ENCODE results near the gene ASTL. TPM values are rescaled to one million over a fixed set of nuclear protein-coding genes. Genes with fewer than 3 reads are reported as not detected.

The ASTL gene
- total RNA-seq, 4 donors from 2014 or later = not detected

- TF ChIP-seq, protein P1, sequence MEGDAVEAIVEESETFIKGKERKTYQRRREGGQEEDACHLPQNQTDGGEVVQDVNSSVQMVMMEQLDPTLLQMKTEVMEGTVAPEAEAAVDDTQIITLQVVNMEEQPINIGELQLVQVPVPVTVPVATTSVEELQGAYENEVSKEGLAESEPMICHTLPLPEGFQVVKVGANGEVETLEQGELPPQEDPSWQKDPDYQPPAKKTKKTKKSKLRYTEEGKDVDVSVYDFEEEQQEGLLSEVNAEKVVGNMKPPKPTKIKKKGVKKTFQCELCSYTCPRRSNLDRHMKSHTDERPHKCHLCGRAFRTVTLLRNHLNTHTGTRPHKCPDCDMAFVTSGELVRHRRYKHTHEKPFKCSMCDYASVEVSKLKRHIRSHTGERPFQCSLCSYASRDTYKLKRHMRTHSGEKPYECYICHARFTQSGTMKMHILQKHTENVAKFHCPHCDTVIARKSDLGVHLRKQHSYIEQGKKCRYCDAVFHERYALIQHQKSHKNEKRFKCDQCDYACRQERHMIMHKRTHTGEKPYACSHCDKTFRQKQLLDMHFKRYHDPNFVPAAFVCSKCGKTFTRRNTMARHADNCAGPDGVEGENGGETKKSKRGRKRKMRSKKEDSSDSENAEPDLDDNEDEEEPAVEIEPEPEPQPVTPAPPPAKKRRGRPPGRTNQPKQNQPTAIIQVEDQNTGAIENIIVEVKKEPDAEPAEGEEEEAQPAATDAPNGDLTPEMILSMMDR (IDR thresholded peaks at IDR 0.05) = no peak
- no peak for TF ChIP-seq POLR2A (IDR thresholded peaks at IDR 0.05)
- DNase-seq = no peak
- H3K4me1 ChIP-seq = no peaks in the 10 kb centered on the region
- no peaks in the 10 kb centered on the region for H3K36me3 ChIP-seq
- no peak overlapping the region for H3K27ac ChIP-seq
- intact Hi-C loops (cut with DNase I; ENCODE audit: low total_unique reads) = no loop called here
- no peaks in the 10 kb centered on the region for H3K9me3 ChIP-seq
- H3K27me3 ChIP-seq = no peaks in the 10 kb centered on the region
- H3K4me3 ChIP-seq = no peak overlapping the region
These were observed 45.4 kb downstream of the ASTL start for GRCh38 chr2:96092951-96093350.

DNA sequence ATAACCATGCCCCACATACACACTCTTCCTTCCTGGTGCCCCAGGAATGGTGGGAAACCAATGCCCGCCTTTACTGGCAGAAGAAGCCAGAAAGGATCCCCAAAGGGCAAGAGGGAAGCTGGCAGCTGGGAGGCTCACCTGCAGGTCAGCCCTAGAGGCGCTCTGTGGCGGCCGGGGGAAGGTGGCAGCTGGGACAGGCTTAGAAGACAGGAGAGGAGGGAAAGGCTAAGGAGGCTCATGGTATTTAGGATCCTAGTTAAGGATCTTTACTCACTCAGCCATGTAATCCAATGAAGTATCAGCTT, 45.8 kb downstream of the ASTL start:
- Histone ChIP-seq H3K27ac (no peak overlapping the region), H3K27me3 (no peaks in the 10 kb centered on the region), H3K4me3 (no peak overlapping the region), H3K9me3 (no peaks in the 10 kb centered on the region), H3K4me1 (no peaks in the 10 kb centered on the region), H3K36me3 (no peaks in the 10 kb centered on the region)
- TF ChIP-seq, protein P1 (IDR thresholded peaks at IDR 0.05) = no peak
- TF ChIP-seq POLR2A (IDR thresholded peaks at IDR 0.05) = no peak
- DNase-seq = peak in 1 of 2 donors; percentile 9
- intact Hi-C loops (cut with DNase I; ENCODE audit: low total_unique reads) = no loop called here

DNA sequence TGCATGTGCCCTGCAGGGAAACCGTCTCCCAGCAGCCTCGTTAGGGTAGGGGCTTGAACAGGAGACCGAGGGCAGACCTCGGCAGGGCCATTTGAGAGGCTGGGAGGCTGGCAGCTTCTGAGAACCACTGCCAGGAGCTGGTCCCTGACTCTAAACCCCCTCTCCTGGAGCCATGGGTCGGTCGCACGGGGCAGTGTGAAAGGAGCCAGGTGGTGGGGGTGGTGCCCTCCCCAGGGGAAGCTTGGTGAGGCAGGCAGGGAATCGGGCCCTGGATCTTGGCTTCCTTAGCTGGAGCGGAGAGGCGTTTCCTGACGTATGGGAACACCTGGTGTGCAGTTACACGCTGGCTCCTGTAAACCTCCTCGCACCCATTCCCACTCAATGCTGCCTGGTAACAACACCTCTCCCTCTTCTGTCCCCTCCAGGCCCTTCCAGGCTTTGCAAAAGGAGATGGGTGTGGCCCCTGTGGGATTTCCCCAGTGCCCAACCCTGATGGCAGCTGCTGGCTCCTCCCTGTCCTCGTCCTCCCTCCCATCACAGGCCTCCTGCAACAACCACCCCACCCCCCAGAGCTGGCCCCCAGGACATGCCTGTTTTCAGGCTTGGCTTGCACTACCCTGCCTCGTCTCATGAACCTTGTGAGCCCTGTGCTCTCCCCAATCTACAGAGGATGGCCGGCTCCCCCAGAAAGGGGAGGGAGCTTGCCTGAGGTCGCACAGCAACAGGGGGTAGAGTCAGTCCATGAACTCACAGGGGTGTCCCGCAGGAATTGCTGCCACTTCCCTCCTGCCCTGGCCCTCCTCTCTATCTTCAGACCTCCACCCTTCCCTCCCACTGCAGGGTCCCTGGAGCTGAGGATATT, 46.4 kb downstream of the ASTL start:
- no peak overlapping the region for H3K4me3 ChIP-seq
- DNase-seq = no peak
- no peaks in the 10 kb centered on the region for H3K36me3 ChIP-seq
- no peaks in the 10 kb centered on the region for H3K27me3 ChIP-seq
- H3K4me1 ChIP-seq = no peaks in the 10 kb centered on the region
- TF ChIP-seq POLR2A (IDR thresholded peaks at IDR 0.05) = no peak
- TF ChIP-seq, protein P1 (IDR thresholded peaks at IDR 0.05) = no peak
- intact Hi-C loops (cut with DNase I; ENCODE audit: low total_unique reads) = no loop called here
- no peaks in the 10 kb centered on the region for H3K9me3 ChIP-seq
- no peak overlapping the region for H3K27ac ChIP-seq

- DNase-seq = no peak
- Histone ChIP-seq H3K4me1 (no peaks in the 10 kb centered on the region), H3K27me3 (no peaks in the 10 kb centered on the region), H3K27ac (no peak overlapping the region), H3K4me3 (no peak overlapping the region), H3K9me3 (no peaks in the 10 kb centered on the region), H3K36me3 (no peaks in the 10 kb centered on the region)
- TF ChIP-seq, protein P1 (IDR thresholded peaks at IDR 0.05) = no peak
- TF ChIP-seq POLR2A (IDR thresholded peaks at IDR 0.05) = no peak
- intact Hi-C loops (cut with DNase I; ENCODE audit: low total_unique reads) = no loop called here
These were observed 47.1 kb downstream of the ASTL start for GRCh38 chr2:96091141-96091710.

- Histone ChIP-seq H3K27me3 (no peaks in the 10 kb centered on the region), H3K4me3 (no peak overlapping the region), H3K36me3 (no peaks in the 10 kb centered on the region), H3K4me1 (no peaks in the 10 kb centered on the region), H3K9me3 (no peaks in the 10 kb centered on the region), H3K27ac (no peak overlapping the region)
- DNase-seq = no peak
- intact Hi-C loops (cut with DNase I; ENCODE audit: low total_unique reads) = no loop called here
- TF ChIP-seq, protein P1 (IDR thresholded peaks at IDR 0.05) = no peak
- TF ChIP-seq POLR2A (IDR thresholded peaks at IDR 0.05) = no peak
These were observed 47.9 kb downstream of the ASTL start for GRCh38 chr2:96090196-96090926.

All from uterus (tissue), 4 donors.